ENCODE results near the gene PBX1.

The PBX1 gene

GRCh38 chr1:164695956-164696665 lies 137.1 kb downstream of the PBX1 start:
- no peak for DNase-seq (ENCODE audit: low read depth, low spot score)

DNA sequence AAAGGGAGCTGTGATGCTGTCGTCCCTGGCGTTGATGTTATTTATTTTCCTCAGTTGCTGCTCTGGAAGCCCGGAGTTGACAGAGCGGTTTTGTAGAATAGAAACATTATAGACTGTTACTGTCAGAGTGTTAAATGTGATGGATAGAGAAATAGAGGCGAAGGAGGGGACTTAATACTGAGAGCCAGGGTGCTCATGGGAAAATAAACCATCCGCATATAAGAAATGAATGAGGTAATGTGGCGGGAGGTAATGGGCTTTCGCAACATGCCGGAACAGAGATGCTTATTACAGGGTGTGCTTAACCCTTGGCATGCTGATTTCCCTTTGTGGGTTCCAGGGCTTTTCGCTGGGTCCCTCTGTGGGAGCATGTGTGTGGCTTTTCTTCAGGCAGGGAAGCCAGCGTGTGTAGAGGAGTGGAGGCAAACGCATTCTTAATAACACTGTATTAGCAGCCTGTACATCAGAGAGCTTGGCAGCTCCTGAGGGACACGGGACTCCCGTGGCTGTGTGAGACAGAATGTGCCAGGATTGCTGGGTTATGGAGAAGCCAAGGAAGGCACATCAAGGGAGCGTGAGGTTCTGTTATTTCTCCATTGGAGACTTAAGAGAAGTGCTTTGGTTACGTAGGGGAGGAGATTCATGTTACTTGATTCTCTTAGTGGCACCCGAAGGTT lies 141.0 kb downstream of the PBX1 start:
- DNase-seq (ENCODE audit: low read depth, low spot score) = no peak

DNA sequence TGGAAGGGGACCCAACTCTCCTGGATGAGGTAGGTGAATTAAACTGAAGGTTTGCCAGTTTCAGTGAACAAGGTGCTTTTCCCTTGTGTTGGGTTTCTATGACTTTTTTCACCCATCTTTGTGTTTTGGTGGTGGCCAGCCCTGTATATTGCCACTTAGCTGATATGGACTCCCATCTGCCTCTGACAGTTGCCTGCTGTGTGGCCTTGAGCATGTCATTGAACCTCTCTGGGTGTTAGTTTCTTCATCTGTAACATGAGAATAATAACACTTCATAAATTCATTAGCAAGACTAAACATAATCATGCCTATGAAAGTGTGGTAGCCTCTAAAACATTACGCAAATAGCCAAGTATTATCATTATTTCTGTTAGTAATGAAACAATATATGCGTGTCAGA lies 141.7 kb downstream of the PBX1 start:
- DNase-seq (ENCODE audit: low read depth, low spot score) = no peak

GRCh38 chr1:164701189-164701761 lies 142.3 kb downstream of the PBX1 start:
- no peak for DNase-seq (ENCODE audit: low read depth, low spot score)

- DNase-seq (ENCODE audit: low read depth, low spot score) = no peak
Measured at GRCh38 chr1:164702216-164702615, 143.2 kb downstream of the PBX1 start.

DNA sequence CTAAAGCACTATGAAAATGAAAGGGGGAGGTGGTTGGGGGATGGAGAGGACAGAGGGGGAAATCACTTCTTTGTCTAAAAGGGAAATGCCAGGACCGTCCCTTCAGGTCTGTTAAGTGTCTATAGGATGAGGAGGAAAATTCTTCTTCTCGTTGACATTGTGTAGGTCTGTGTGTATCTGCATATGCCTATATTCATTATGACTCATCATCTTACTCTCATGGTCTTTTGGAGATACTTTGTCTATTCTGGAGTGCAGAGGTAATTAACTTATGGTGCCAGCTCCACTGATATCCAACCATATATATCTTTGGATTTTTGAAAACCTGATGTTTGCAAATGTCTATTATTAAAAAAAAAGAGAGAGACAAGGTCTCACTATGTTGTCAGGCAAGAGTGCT lies 143.7 kb downstream of the PBX1 start:
- DNase-seq (ENCODE audit: low read depth, low spot score) = no peak

GRCh38 chr1:164703463-164703862 lies 144.5 kb downstream of the PBX1 start:
- DNase-seq (ENCODE audit: low read depth, low spot score) = no peak

DNA sequence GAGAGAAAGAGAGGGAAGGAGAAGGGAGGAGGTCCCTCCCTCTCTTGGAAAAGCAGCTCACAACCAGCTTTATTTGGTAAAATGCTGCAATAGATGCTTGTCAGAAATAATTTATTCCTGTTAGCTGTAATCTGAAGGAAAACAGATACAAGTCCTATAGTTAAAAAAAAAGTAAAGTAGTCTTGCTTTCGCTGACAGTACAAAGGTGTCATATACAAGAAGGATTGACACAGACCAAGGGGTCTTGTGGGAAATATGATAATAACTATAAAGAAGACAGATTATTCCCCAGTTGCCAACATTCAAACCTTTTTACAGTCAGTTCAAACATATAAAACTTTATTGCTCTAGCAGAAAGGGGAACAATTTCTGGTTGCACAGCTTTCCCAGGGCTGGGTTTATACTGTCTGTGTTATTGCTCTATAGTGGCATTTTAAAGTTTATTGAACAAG lies 145.0 kb downstream of the PBX1 start:
- DNase-seq (ENCODE audit: low read depth, low spot score) = no peak

DNA sequence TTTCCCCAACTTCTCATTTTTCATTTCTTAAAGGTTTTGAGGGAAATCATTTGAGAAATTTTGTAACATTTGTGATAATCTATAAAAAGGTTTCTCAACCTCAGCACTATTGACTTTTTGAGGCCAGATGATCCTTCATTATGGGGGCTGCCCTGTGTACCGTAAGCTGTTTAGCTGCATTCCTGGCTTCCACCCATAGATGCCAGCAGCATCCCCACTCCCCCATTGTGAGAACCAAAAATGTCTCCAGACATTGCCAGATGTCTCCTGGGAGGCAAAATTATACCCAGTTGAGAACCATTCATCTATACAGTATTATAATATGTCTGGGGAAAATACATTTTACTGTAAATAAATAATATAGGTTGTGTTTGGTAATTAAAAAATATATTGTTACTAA lies 146.0 kb downstream of the PBX1 start:
- no peak for DNase-seq (ENCODE audit: low read depth, low spot score)

DNA sequence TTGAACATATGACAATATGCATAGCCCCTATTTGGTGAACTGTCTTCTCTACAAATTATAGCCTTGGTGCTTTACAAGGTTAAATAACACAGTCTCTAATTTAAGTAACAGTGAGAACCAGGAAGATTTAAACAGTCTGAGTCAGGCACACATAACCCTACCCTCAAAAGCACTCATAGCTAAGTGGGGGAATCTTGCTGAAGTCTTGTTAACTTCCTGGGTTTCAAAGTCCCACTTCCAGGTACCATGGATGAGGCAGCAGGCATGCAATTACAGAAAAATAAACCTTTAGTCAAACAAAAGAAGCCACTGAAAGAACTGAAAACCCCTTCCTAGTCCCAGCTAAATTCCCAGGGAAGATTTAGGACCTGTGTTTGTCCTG lies 147.6 kb downstream of the PBX1 start:
- no peak for DNase-seq (ENCODE audit: low read depth, low spot score)

DNA sequence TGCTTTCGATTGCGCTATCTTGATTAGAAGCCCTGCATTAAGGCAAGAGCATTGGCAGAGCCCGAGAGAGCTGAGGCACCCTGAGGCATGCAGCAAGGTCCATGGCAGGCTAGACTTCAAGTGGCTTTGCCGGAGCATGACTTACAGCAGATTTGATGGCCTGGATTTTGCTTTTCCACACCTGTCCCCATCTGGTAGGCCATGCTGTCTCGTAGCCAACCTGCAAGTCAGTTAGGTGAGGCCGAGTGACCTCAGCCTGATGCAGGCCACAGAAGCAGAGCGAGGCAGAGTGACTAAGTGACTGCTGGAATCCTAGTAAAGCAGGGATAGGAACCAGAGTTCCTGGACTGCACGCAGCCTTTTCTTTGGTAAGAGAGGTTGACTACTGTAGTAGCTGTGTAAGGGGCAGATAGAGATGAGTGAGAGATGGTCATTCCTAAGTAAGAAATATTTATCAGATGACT lies 148.9 kb downstream of the PBX1 start:
- no peak for DNase-seq (ENCODE audit: low read depth, low spot score)

DNA sequence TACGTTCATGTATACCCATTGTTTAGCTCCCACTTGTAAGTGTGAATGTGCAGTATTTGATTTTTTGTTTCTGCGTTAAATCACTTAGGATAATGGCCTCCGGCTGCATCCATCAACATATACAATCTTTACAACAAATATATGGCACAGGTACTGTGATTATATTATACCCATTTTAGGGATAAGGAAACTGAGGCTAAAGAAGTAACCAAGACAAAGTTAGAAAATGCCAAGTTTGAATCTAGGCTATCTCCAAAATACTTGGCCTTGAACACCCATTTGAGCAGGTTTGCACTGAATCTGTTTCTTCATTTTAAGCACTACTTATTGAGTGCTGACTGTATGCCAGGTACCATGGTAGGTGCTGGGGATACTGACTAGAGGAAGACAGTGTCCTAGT lies 149.6 kb downstream of the PBX1 start:
- no peak for DNase-seq (ENCODE audit: low read depth, low spot score)

- no peak for DNase-seq (ENCODE audit: low read depth, low spot score)
Measured at GRCh38 chr1:164709126-164709525, 150.1 kb downstream of the PBX1 start.

DNA sequence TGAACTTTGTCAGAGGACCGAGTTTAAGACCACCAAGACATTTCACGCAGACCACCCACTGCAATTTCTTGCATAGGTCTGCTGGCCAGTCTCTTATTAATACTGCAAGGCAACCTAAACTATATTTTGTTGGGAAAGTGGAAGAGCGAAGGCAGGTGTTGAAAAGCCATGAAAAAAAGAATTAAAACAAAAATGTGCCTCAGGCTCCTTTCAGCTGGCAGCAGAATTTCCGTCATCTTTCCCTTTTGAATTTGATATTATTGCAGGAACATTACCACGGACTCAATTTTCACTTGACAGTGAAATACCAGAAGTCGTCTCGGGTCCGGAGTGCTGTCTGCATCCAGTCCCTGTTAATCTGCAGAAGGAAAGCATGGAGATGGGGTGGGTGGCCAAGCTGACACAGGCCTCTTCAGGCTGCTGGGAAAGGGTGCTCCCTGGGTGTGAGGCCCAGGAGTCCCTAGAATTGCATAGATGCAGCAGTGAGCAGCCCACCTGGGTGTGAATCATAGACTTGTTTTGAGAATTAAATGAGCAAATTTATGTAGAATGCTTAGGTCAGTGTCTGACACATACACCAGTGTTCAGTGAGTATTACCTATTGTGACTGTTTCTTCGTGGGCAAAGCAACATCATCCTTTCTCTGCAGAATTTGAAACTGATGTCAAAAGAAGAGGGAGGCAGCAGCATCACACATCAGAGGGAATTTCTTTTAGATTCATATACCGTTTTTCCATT lies 150.7 kb downstream of the PBX1 start:
- DNase-seq (ENCODE audit: low read depth, low spot score) = no peak

GRCh38 chr1:164712131-164713036 lies 153.4 kb downstream of the PBX1 start:
- DNase-seq (ENCODE audit: low read depth, low spot score) = no peak

- DNase-seq (ENCODE audit: low read depth, low spot score) = no peak
Measured at GRCh38 chr1:164713456-164714207, 154.6 kb downstream of the PBX1 start.

- DNase-seq (ENCODE audit: low read depth, low spot score) = no peak
Measured at GRCh38 chr1:164716992-164717703, 158.2 kb downstream of the PBX1 start.

GRCh38 chr1:164718821-164719220 lies 159.8 kb downstream of the PBX1 start:
- no peak for DNase-seq (ENCODE audit: low read depth, low spot score)

- DNase-seq (ENCODE audit: low read depth, low spot score) = no peak
Measured at GRCh38 chr1:164719676-164720439, 160.9 kb downstream of the PBX1 start.

All from activated CD4-positive, CD25-positive, alpha-beta regulatory T cell treated with anti-CD3 and anti-CD28 coated beads, Interleukin-2, amount 50 U/mL, for 16 hours (primary cell).